GM11168 (cell line): ENCODE data around the gene CADM3.

Source experiments
- in situ Hi-C: fragments of 300-500 bp; cut with MboI; formaldehyde crosslinking; loops from one replicate; pipeline ENCODE4 v1.12.0; 2022; ENCODE audit warnings: low sequenced_read_pairs; ENCODE audit not compliant: unreplicated experiment

Gene CADM3

DNA sequence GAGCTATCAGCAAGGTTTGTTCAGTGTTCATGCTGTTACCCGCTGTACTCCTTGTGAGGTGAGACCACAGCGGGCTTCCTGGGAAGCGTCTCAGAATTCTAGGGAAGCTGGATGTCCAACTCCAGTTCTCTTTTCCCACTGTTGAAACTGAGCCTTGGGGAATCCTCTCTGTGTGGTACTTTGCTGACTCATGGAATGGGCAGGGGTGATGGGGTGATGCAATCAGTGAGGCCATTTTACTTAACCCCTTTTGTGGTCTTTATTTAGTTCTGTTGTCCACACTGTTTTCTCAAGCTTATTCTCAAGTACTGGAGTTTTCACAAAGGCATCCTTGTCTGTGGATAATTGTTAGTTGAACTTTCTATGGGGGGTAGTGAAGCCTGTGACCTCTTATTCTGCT, 75.9 kb downstream of the CADM3 start:
- in situ Hi-C loops = no loop called here

DNA sequence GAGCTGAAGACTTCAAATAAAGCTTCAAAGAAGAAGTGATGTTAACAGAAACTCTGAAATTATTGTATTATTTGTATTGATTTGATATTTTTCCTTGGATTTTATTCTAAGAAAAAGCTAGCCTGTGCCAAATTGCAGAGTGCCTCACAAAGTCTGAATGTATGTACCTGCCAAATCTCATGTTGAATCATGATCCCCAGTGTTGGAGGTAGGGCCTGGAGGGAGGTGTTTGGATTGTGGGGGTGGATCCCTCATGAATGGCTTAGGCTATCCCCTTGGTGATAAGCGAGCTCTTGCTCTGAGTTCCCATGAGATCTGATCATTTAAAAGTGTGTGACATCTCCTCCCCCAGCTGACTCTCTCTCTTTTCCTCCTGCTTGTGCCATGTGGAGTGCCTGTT, 76.9 kb downstream of the CADM3 start:
- in situ Hi-C loops = no loop called here

DNA sequence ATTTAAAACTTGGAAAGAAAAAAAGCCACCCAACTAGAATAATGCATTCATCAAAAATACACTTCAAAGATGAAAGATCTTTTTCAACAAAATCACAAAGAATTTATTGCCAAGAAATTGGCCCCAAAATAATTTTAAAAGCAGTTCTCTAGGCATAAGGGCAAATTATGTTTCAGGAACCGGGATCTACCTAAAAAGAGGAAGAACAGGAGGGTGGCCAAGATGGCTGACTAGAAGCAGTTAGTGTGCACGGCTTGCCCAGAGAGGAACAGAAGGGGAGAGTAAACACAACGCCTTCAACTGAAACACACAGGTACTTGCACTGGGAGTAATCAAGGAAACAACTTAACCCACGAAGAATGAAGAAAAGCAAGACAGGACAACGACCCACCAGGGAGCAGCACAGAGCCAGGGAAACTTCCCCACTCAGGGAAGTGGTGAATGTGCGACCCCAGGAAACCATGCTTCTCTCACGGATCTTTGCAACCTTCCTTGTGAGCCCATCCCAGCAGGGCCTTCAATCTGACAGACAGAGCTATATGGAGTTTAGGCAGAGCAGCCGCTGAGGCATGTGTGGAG, 79.3 kb downstream of the CADM3 start:
- in situ Hi-C loops = no loop called here
